ENCODE data around the gene PRLH. TPM values are rescaled to one million over a fixed set of nuclear protein-coding genes. Genes with fewer than 3 reads are reported as not detected.

PRLH gene
- total RNA-seq, 1 experiment from 2014 or later: not detected

DNA sequence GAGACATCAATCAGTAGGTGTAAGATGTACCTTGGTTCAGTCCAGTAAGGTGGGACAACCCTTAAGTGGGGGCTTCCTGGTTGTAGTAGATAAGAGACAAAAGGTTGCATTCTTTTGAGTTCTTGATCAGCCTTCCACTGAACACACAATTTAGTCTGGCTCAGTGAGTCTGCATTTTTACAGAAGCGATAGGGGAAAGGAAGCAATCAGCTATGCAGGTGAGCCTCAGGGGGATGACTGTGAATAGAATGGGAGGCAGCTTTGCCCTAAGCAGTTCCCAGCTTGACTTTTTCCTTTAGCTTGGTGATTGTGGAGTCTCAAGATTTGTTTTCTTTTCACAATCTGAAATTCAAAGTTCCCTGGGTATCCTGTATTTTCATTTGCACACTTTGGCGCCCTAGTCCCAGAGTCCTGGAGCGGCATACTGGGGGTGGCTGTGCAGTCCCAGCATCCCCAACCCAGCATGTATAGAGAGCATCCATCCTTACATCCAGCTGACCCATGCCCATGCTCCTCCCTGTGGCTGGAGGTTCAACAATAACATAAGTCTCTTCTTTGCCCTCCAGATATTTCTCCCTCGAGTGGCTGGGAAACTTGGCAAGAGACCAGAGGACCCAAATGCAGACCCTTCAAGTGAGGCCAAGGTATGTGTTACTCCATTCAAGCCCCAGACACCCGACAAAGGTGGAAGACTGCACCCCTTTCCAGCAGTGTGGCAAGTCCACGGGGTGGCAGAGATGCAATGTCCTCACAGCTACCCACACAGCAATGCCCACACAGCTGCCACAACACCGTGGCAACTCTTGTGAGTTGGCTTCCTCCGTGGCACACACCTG is 20.1 kb upstream of the PRLH start:
- TF ChIP-seq ATF3 (CRISPR knock-in tag; conservative IDR thresholded peaks at IDR 0.05) (no peak), MAX (CRISPR knock-in tag; IDR thresholded peaks at IDR 0.05) (no peak), EMX1 (CRISPR knock-in tag; IDR thresholded peaks at IDR 0.05) (no peak), CDX4 (CRISPR knock-in tag; IDR thresholded peaks at IDR 0.05; ENCODE audit: borderline replicate concordance) (no peak), ZNF232 (CRISPR knock-in tag; IDR thresholded peaks at IDR 0.05) (no peak), PRRX2 (CRISPR knock-in tag; IDR thresholded peaks at IDR 0.05) (no peak), ZNF281 (CRISPR knock-in tag; IDR thresholded peaks at IDR 0.05) (no peak), FOXJ3 (CRISPR knock-in tag; IDR thresholded peaks at IDR 0.05; ENCODE audit: borderline replicate concordance) (no peak), SP1 (CRISPR knock-in tag; conservative IDR thresholded peaks at IDR 0.05) (no peak), ZBTB21 (CRISPR knock-in tag; IDR thresholded peaks at IDR 0.05; ENCODE audit: borderline replicate concordance) (no peak), ZNF671 (CRISPR knock-in tag; IDR thresholded peaks at IDR 0.05) (no peak), TEAD1 (CRISPR knock-in tag; IDR thresholded peaks at IDR 0.05) (no peak), MXD4 (CRISPR knock-in tag; IDR thresholded peaks at IDR 0.05; ENCODE audit: borderline replicate concordance) (no peak), IRF2 (CRISPR knock-in tag; IDR thresholded peaks at IDR 0.05; ENCODE audit: borderline replicate concordance, low read depth) (no peak), ZNF423 (CRISPR knock-in tag; IDR thresholded peaks at IDR 0.05) (no peak)
- TF ChIP-seq, protein P1, sequence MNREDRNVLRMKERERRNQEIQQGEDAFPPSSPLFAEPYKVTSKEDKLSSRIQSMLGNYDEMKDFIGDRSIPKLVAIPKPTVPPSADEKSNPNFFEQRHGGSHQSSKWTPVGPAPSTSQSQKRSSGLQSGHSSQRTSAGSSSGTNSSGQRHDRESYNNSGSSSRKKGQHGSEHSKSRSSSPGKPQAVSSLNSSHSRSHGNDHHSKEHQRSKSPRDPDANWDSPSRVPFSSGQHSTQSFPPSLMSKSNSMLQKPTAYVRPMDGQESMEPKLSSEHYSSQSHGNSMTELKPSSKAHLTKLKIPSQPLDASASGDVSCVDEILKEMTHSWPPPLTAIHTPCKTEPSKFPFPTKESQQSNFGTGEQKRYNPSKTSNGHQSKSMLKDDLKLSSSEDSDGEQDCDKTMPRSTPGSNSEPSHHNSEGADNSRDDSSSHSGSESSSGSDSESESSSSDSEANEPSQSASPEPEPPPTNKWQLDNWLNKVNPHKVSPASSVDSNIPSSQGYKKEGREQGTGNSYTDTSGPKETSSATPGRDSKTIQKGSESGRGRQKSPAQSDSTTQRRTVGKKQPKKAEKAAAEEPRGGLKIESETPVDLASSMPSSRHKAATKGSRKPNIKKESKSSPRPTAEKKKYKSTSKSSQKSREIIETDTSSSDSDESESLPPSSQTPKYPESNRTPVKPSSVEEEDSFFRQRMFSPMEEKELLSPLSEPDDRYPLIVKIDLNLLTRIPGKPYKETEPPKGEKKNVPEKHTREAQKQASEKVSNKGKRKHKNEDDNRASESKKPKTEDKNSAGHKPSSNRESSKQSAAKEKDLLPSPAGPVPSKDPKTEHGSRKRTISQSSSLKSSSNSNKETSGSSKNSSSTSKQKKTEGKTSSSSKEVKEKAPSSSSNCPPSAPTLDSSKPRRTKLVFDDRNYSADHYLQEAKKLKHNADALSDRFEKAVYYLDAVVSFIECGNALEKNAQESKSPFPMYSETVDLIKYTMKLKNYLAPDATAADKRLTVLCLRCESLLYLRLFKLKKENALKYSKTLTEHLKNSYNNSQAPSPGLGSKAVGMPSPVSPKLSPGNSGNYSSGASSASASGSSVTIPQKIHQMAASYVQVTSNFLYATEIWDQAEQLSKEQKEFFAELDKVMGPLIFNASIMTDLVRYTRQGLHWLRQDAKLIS (CRISPR knock-in tag; IDR thresholded peaks at IDR 0.05; ENCODE audit: borderline replicate concordance): no peak
- TF ChIP-seq, protein P2, sequence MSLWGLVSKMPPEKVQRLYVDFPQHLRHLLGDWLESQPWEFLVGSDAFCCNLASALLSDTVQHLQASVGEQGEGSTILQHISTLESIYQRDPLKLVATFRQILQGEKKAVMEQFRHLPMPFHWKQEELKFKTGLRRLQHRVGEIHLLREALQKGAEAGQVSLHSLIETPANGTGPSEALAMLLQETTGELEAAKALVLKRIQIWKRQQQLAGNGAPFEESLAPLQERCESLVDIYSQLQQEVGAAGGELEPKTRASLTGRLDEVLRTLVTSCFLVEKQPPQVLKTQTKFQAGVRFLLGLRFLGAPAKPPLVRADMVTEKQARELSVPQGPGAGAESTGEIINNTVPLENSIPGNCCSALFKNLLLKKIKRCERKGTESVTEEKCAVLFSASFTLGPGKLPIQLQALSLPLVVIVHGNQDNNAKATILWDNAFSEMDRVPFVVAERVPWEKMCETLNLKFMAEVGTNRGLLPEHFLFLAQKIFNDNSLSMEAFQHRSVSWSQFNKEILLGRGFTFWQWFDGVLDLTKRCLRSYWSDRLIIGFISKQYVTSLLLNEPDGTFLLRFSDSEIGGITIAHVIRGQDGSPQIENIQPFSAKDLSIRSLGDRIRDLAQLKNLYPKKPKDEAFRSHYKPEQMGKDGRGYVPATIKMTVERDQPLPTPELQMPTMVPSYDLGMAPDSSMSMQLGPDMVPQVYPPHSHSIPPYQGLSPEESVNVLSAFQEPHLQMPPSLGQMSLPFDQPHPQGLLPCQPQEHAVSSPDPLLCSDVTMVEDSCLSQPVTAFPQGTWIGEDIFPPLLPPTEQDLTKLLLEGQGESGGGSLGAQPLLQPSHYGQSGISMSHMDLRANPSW (CRISPR knock-in tag; conservative IDR thresholded peaks at IDR 0.05; ENCODE audit: low read depth): no peak
- H3K9me3 Mint-ChIP-seq: no peaks in the 10 kb centered on the region
- ChIA-PET CTCF (interaction anchor here (0.7 to 6.0 kb wide), 6 partner anchors 27 to 381 kb away, joined by 3 to 54 read pairs (median 4); no protein-coding TSS in a partner anchor), POLR2A (no interaction called here)
- H3K27ac Mint-ChIP-seq: no peak overlapping the region
- peaks cover 13% of the 10 kb centered on the region for H3K4me1 Mint-ChIP-seq
- H3K36me3 Mint-ChIP-seq: peaks cover 2% of the 10 kb centered on the region; the same call in 1 of the 2 replicates
- no peak for ATAC-seq
- H3K27me3 Mint-ChIP-seq (ENCODE audit: low read depth): no peaks in the 10 kb centered on the region
- no peak overlapping the region for H3K4me3 Mint-ChIP-seq
- DNase-seq (ENCODE audit: low spot score): no peak
